HEK293 (cell line): ENCODE data around the gene WDR20.
A peak's percentile ranks its signal among the peaks of the same experiment; 100 is the strongest.

ENCODE experiments used
- ATF2 ChIP-seq: fragments of 450-650 bp; formaldehyde crosslinking; IDR thresholded peaks from 2 replicates; pipeline ENCODE4 v1.5.1; 2016; ENCODE audit warnings: missing biosample characterization, missing genetic modification characterization, low read depth
- CTCF ChIP-seq: fragments of 450-650 bp; formaldehyde crosslinking; IDR thresholded peaks from 2 replicates; pipeline ENCODE4 v1.5.1; 2016; ENCODE audit warnings: missing biosample characterization, missing genetic modification characterization
- PBX3 ChIP-seq: sonication (generic); formaldehyde crosslinking; IDR thresholded peaks from 2 replicates; pipeline ENCODE4 v1.8.1; 2022; ENCODE audit warnings: mild to moderate bottlenecking, moderate library complexity, missing genetic modification reagents
- ZNF2 ChIP-seq: fragments of 450-650 bp; formaldehyde crosslinking; IDR thresholded peaks from 2 replicates; pipeline ENCODE4 v1.5.1; 2016; ENCODE audit warnings: missing biosample characterization, missing genetic modification characterization
- ZNF513 ChIP-seq: fragments of 450-650 bp; IDR thresholded peaks from 2 replicates; pipeline ENCODE4 v1.5.1; 2018; ENCODE audit warnings: missing biosample characterization, missing genetic modification characterization
- ZNF580 ChIP-seq: fragments of 450-650 bp; formaldehyde crosslinking; IDR thresholded peaks from 2 replicates; pipeline ENCODE4 v1.5.1; 2016; ENCODE audit warnings: missing biosample characterization, missing genetic modification characterization
- ZNF629 ChIP-seq: fragments of 450-650 bp; formaldehyde crosslinking; IDR thresholded peaks from 2 replicates; pipeline ENCODE4 v1.5.1; 2017; ENCODE audit warnings: missing biosample characterization, missing genetic modification characterization

GRCh38 chr14:102139286-102140026 is at the start of gene WDR20:
- TF ChIP-seq ZNF2 (tag by site-specific recombination) (peak; percentile 78), ATF2 (tag by site-specific recombination) (no peak), ZNF580 (tag by site-specific recombination) (peak; percentile 62; the same call in 1 of the 2 replicates), CTCF (tag by site-specific recombination) (peak; percentile 93), ZNF513 (tag by site-specific recombination) (no peak), ZNF629 (peak; percentile 63), PBX3 (CRISPR knock-in tag) (0 out of 2 replicates have a peak, but pooled peaks have one; percentile 40)
